SK-N-SH (cell line): ENCODE data around the gene RBMS1. TPM values are rescaled to one million over a fixed set of nuclear protein-coding genes. Genes with fewer than 3 reads are reported as not detected.

Experiments used
- CTCF ChIA-PET: fragments of 300-600, 350-600 bp; formaldehyde crosslinking; extraction: SDS; loops from one replicate; lab custom pipeline; 2021; lab: Yijun Ruan, JAX
- POLR2A ChIA-PET: fragments of 350-600 bp; sonication (Branson Sonifier 250); formaldehyde crosslinking; extraction: SDS; loops from one replicate; lab custom pipeline; 2020; ENCODE audit warnings: antibody characterized with exemption, inconsistent platforms; lab: Yijun Ruan, JAX
- DNase-seq: peaks from one replicate; pipeline ENCODE4 v3.0.0; 2012
- H2AFZ ChIP-seq: fragments of 200-600 bp; sonication (generic); 2 replicates; pipeline ENCODE4 v1.8.1; 2016; ENCODE audit warnings: antibody characterized with exemption, mild to moderate bottlenecking, low read depth
- H3F3A ChIP-seq: fragments of 200-600 bp; sonication (generic); replicated peaks from 2 replicates; pipeline ENCODE3; 2016; ENCODE audit warnings: antibody characterized with exemption, mild to moderate bottlenecking; ENCODE audit not compliant: insufficient read depth
- H3K27ac ChIP-seq, 2 experiments: fragments of 200-500 bp in 1 of 2; fragments of 200-600 bp in 1 of 2; sonication (Bioruptor generic) in 1 of 2; sonication (generic), shearing (Covaris generic) in 1 of 2; 2 replicates each; pipeline versions ENCODE4 v1.5.1 to v1.6.1; 2014 to 2016; ENCODE audit warnings: low read depth in 2 of 2, inconsistent platforms in 1 of 2, low read length in 1 of 2, mild to moderate bottlenecking in 1 of 2, mixed read lengths in 1 of 2
- H3K27me3 ChIP-seq: fragments of 200-600 bp; sonication (generic), shearing (Covaris generic); 2 replicates; pipeline ENCODE4 v1.6.1; 2016; ENCODE audit warnings: mixed run types; ENCODE audit not compliant: insufficient read depth
- H3K36me3 ChIP-seq, 2 experiments: fragments of 200-500 bp in 1 of 2; fragments of 200-600 bp in 1 of 2; sonication (Bioruptor generic) in 1 of 2; sonication (generic) in 1 of 2; replicated peaks in 1 of 2; 2 replicates each; pipeline versions ENCODE3 to v1.5.1; 2014 to 2016; ENCODE audit warnings: low read length in 1 of 2, mild to moderate bottlenecking in 1 of 2; ENCODE audit not compliant: insufficient read depth in 2 of 2, control insufficient read depth in 1 of 2
- H3K4me1 ChIP-seq, 2 experiments: fragments of 200-500 bp in 1 of 2; fragments of 200-600 bp in 1 of 2; sonication (Bioruptor generic) in 1 of 2; sonication (generic), shearing (Covaris generic) in 1 of 2; 2 replicates each; pipeline versions ENCODE4 v1.5.1 to v1.6.1; 2014 to 2016; ENCODE audit warnings: low read depth in 1 of 2, low read length in 1 of 2, mixed run types in 1 of 2; ENCODE audit not compliant: insufficient read depth in 2 of 2, control insufficient read depth in 1 of 2
- H3K4me2 ChIP-seq: fragments of 200-600 bp; sonication (generic), shearing (Covaris generic); 2 replicates; pipeline ENCODE4 v1.6.1; 2017; ENCODE audit warnings: mixed run types
- H3K4me3 ChIP-seq, 2 experiments: fragments of 200-500 bp in 1 of 2; fragments of 200-600 bp in 1 of 2; sonication (Bioruptor generic) in 1 of 2; sonication (generic), shearing (Covaris generic) in 1 of 2; 2 replicates each; pipeline versions ENCODE4 v1.5.1 to v1.8.1; 2014 to 2016; ENCODE audit warnings: low read depth in 2 of 2, inconsistent platforms in 1 of 2, low read length in 1 of 2, mild to moderate bottlenecking in 1 of 2, mixed read lengths in 1 of 2, moderate library complexity in 1 of 2
- H3K79me2 ChIP-seq: fragments of 200-600 bp; sonication (generic); 2 replicates; pipeline ENCODE4 v1.8.1; 2017; ENCODE audit warnings: mild to moderate bottlenecking; ENCODE audit not compliant: insufficient read depth
- H3K9ac ChIP-seq: fragments of 200-600 bp; sonication (generic); 2 replicates; pipeline ENCODE4 v1.6.1; 2017; ENCODE audit warnings: mixed run types
- H3K9me2 ChIP-seq: fragments of 200-600 bp; sonication (generic); 2 replicates; pipeline ENCODE4 v1.6.1; 2017; ENCODE audit warnings: mixed run types
- H3K9me3 ChIP-seq: fragments of 200-600 bp; sonication (generic); 2 replicates; pipeline ENCODE4 v1.6.1; 2017; ENCODE audit warnings: mixed run types, mild to moderate bottlenecking, moderate library complexity
- H4K20me1 ChIP-seq: fragments of 200-600 bp; sonication (generic); 2 replicates; pipeline ENCODE4 v1.6.1; 2017; ENCODE audit warnings: mild to moderate bottlenecking, mixed run types; ENCODE audit not compliant: insufficient read depth
- FOSL2 ChIP-seq: IDR thresholded peaks from 2 replicates; pipeline ENCODE4 v1.4.0; 2012; ENCODE audit warnings: low read depth, mild to moderate bottlenecking, moderate library complexity, borderline replicate concordance
- FOXJ3 ChIP-seq: sonication (generic); formaldehyde crosslinking; IDR thresholded peaks from 2 replicates; pipeline ENCODE4 v1.5.1; 2020; ENCODE audit warnings: mild to moderate bottlenecking, missing genetic modification reagents
- GABPA ChIP-seq: IDR thresholded peaks from 2 replicates; pipeline ENCODE4 v1.4.0; 2012; ENCODE audit warnings: low read depth, mild to moderate bottlenecking
- GATA2 ChIP-seq: sonication (generic); formaldehyde crosslinking; IDR thresholded peaks from 2 replicates; pipeline ENCODE4 v1.5.0; 2020; ENCODE audit warnings: mild to moderate bottlenecking, missing genetic modification reagents
- JUND ChIP-seq: IDR thresholded peaks from 2 replicates; pipeline ENCODE4 v1.4.0; 2012
- MAX ChIP-seq: IDR thresholded peaks from 2 replicates; pipeline ENCODE4 v1.4.0; 2012; ENCODE audit warnings: low read depth
- MEF2A ChIP-seq: IDR thresholded peaks from 2 replicates; pipeline ENCODE4 v1.4.0; 2012; ENCODE audit warnings: low read depth, borderline replicate concordance
- POLR2AphosphoS5 ChIP-seq: IDR thresholded peaks from 2 replicates; pipeline ENCODE4 v1.6.1; 2012; ENCODE audit warnings: low read depth, low read length
- REST ChIP-seq: IDR thresholded peaks from 2 replicates; pipeline ENCODE4 v1.6.1; 2012; ENCODE audit warnings: mild to moderate bottlenecking, low read depth, low read length, moderate library complexity
- RFX5 ChIP-seq: IDR thresholded peaks from 2 replicates; pipeline ENCODE4 v1.6.1; 2012; ENCODE audit warnings: mild to moderate bottlenecking, improper control_type of control experiment, low read length
- TAF1 ChIP-seq: IDR thresholded peaks from 2 replicates; pipeline ENCODE4 v1.6.1; 2012; ENCODE audit warnings: low read depth, mild to moderate bottlenecking, low read length, moderate library complexity, borderline replicate concordance
- TCF12 ChIP-seq: IDR thresholded peaks from 2 replicates; pipeline ENCODE4 v1.4.0; 2012
- USF2 ChIP-seq: fragments of 150-350 bp; IDR thresholded peaks from 2 replicates; pipeline ENCODE4 v1.6.1; 2017; ENCODE audit warnings: antibody characterized with exemption, low read length, low read depth, borderline replicate concordance
- ZBTB33 ChIP-seq: IDR thresholded peaks from 2 replicates; pipeline ENCODE4 v1.4.0; 2012; ENCODE audit warnings: low read depth, borderline replicate concordance
- WGBS: methylation state at CpG from one replicate; pipeline ENCODE4 v1.1.6; 2017; ENCODE audit warnings: low lambda C conversion rate; 5-methylcytosine and 5-hydroxymethylcytosine counted together
- polyA plus RNA-seq, 3 experiments: library from polyadenylated mRNA; depleted of rRNA; stranded (reverse); fragments of >200 nt; gene quantifications; 2 replicates each; pipeline ENCODE4 v1.2.3, GENCODE V29; 2012

The RBMS1 gene
- polyA plus RNA-seq, 1 of the 3 experiments (the other 2 are of a cell fraction): 56.5 TPM

- TF ChIP-seq POLR2AphosphoS5 (no peak), JUND (no peak), GABPA (no peak), MAX (no peak), GATA2 (CRISPR knock-in tag) (no peak), ZBTB33 (no peak), FOSL2 (no peak), USF2 (no peak), REST (no peak), FOXJ3 (no peak), TAF1 (no peak), MEF2A (no peak), TCF12 (no peak), RFX5 (no peak)
- POLR2A ChIA-PET: no interaction called here
Measured at GRCh38 chr2:160388464-160389263, 104.9 kb downstream of the RBMS1 start.

More at GRCh38 chr2:160388464-160389263, 104.9 kb downstream of the RBMS1 start:
- H3K9me3 ChIP-seq: no peaks in the 10 kb centered on the region
- CTCF ChIA-PET: interaction anchor here (1.2 kb wide), 1 partner anchor 11 kb away, joined by 4 read pairs; no protein-coding TSS in a partner anchor
- no peaks in the 10 kb centered on the region for H3K36me3 ChIP-seq
- peaks cover 21 to 52% of the 10 kb centered on the region in 2 experiments for H3K4me1 ChIP-seq
- H3K27ac ChIP-seq: peak overlapping the region in 1 of 2 experiments; percentile 92; a peak in 2 of 4 replicates
- H3K4me2 ChIP-seq: peak overlapping the region; percentile 59
- 84% methylated on average over 11 of the region's 12 CpGs for WGBS
- no peaks in the 10 kb centered on the region for H3K9me2 ChIP-seq
- H3F3A ChIP-seq: peaks cover 66% of the 10 kb centered on the region
- H3K9ac ChIP-seq: peak overlapping the region; percentile 58; the same call in 1 of the 2 replicates
- H4K20me1 ChIP-seq: peaks cover 89% of the 10 kb centered on the region
- no peak overlapping the region for H3K4me3 ChIP-seq
- H3K79me2 ChIP-seq: peaks cover 100% of the 10 kb centered on the region
- H3K27me3 ChIP-seq: no peaks in the 10 kb centered on the region
- no peak for DNase-seq
- no peak overlapping the region for H2AFZ ChIP-seq
